IPS-NIHi11 (cell line): ENCODE measurements around the gene EPB42.
A peak's percentile ranks its signal among the peaks of the same experiment; 100 is the strongest.
"Not testable (repeated sequence)": the region's sequence is repeated elsewhere in the genome, so short reads cannot be mapped to it uniquely, and the experiment has no call there.

Experiments used
- DNase-seq: peaks from one replicate; pipeline ENCODE4 v3.0.0; 2012; ENCODE audit warnings: mixed read lengths, low spot score

Gene EPB42

DNA sequence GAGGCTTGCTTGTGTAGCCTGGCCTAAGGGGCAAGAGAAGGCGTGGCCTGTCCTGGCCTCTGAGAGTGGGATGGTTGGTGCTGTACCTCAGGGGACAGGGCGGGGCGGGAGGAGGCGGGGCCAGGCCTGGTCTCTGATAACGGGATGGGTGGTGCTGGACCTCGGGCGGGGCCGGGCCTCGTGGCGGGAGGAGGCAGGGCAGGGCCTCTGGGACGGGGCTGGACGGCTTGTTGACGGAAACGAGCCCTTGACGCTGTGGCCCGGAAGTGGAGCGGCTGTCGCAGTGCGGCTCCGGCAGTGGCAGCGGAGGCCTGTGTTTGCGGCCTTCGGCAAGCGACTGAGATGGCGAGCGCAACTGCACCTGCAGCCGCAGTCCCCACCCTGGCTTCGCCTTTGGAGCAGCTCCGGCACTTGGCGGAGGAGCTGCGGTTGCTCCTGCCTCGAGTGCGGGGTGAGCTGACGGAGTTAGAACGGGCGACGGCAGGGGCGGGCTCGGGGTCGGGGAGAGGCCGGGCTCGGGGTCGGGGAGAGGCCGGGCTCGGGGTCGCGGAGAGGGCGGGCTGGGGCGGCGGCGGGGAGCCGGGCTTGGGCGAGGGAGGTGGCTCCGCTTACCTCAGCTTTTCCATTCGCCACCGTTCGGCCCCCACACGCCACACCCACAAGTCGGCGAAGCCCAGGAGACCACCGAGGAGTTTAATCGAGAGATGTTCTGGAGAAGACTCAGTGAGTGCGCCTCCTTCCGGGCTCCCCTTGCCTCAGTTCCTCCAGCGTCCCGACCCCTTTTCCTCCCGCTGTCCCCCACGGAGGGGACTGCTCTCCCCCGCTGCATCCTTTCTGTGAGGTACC, 35.4 kb downstream of the EPB42 start, which contains the start of gene CCNDBP1:
Gene CCNDBP1, plus strand, starts transcription at position 247 of the 846 bp plus-strand sequence. Its CDS starts 96 bp downstream, at position 343.
- DNase-seq = peak; percentile 99

DNA sequence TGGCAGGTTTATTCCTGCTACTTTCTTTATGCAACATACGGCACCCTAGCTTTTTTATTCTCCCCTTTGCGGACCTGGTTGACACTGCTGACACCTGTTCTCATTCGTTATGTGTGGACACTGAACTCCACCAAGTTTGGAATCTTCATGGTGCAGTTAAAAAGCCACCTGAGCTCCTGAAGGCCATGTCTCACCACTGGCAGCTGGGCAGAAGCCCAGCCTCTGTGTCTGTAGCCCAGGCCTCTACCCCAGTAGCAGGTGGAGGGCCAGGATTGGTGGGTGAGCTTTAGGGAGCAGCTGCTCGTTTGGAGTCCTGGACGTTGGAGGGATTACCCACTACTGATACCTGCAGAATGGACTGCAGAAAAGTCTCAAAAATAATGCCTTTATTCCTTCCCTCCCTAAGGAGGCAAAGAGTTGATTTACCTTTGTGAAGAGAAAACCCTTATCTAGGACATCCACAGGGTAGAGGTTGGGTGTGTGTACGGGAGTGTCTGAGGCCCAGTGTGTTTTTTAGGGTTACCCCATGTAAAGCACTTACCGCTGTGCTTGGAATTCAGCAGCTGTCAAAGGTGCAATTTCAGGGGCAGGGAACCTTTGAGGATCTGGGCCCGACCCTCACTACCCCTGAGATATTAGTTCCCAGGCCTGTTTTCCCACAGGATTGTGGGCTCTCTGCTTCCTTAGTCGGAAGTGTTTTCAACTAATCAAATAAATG, 36.3 kb downstream of the EPB42 start:
- DNase-seq = no peak

DNA sequence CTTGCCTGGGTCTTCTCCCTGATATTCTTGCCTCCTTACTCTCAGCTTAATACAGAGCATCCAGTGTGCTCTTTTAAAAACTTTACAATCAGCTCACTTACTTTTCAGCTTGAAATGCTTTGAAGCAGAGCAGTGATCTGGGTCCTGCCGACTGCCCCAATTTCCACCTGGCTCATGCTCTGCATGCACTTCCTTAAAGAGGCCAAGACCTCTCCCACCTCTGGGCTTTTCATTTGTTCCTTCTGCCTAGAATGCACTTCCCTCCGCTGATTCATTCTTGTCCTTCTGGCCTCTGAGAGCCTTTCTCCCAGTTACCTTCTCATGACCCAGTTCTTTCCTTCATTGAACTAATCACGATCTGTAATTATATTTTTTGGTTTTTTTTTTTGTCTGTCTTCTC, 37.5 kb downstream of the EPB42 start:
- no peak for DNase-seq

DNA sequence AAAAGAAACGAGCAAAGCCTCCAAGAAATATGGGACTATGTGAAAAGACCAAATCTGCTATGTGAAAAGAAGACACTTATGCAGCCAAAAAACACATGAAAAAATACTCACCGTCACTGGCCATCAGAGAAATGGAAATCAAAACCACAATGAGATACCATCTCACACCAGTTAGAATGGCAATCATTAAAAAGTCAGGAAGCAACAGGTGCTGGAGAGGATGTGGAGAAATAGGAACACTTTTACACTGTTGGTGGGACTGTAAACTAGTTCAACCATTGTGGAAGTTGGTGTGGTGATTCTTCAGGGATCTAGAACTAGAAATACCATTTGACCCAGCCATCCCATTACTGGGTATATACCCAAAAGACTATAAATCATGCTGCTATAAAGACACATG, 43.7 kb downstream of the EPB42 start:
- not testable (repeated sequence) for DNase-seq

DNA sequence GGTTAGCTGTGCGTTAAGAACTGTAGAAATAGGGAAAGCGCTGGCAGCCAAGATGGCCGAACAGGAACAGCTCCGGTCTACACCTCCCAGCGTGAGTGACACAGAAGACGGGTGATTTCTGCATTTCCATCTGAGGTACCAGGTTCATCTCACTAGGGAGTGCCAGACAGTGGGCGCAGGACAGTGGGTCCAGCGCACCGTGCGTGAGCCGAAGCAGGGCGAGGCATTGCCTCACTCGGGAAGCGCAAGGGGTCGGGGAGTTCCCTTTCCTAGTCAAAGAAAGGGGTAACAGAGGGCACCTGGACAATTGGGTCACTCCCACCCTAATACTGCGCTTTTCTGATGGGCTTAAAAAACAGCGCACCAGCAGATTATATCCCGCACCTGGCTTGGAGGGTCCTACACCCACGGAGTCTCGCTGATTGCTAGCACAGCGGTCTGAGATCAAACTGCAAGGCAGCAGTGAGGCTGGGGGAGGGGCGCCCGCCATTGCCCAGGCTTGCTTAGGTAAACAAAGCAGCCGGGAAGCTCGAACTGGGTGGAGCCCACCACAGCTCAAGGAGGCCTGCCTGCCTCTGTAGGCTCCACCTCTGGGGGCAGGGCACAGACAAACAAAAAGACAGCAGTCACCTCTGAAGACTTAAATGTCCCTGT, 45.0 kb downstream of the EPB42 start:
- not testable (repeated sequence) for DNase-seq

DNA sequence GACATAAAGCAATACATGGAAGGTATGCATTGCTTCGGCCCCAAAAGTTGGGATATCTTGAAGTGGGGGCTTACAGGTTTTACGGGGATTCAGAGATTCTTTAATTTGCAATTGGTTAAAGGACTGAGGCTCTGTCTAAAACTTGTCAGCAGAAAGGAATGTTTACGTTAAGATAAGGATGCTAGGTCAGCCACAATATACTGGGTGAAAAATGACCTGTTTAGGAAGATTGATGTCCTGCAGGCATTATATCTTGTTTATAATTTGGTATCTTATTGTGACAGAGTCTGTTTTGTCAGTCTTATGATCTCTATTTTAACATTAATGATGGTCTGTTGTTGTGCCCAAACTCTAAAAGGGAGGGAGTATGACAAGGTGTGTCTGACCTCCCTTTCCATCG, 50.9 kb downstream of the EPB42 start:
- no peak for DNase-seq

DNA sequence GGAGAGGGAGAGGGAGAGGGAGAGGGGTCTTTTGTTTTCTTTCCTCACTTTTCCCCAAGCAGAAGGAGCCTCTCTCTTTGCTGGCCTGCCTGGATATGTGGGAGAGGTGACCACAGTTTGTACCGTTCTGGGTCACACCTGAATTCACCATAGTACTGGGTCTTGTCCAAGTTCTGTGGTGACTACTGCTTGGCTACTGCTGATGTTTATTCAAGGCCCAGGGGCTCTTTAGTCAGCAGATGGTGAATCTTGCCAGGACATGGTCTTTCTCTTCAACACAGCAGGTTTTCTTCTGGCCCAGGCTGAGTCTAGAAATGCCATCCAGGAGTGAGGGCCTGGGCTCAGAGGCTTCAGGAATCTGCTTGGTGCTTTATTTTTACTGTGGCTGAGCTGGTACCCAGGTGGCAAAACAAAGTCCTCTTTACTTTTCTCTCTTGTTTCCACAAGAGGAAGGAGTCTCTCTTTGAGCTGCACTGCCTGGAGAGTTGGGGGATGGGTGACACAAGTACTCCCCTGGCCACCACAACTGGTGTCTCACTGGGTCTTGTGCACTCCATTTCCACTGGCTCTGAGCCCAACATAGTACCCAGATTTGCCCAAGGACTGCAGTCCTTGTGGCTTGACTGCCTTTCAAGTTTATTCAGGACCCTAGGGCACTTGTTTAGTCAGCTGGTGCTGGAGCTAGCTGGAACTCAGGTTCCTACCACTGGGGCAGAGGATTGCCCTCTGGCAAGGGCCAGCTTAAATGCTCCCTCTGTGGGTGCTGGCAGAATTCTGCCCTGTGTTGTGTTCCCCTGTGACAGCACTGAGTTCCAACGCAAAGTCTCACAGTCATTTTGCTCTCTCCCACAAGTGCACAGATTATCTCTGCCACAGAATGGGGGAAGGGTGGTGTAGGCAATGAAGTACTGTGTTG, 52.4 kb downstream of the EPB42 start:
- DNase-seq = no peak

DNA sequence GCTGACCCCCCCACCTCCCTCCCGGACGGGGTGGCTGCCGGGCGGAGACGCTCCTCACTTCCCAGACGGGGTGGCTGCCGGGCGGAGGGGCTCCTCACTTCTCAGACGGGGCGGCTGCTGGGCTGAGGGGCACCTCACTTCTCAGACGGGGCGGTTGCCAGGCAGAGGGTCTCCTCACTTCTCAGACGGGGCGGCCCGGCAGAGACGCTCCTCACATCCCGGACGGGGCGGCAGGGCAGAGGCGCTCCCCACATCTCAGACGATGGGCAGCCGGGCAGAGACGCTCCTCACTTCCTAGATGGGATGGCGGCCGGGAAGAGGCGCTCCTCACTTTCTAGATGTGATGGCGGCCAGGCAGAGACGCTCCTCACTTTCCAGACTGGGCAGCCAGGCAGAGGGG, 53.6 kb downstream of the EPB42 start:
- not testable (repeated sequence) for DNase-seq

DNA sequence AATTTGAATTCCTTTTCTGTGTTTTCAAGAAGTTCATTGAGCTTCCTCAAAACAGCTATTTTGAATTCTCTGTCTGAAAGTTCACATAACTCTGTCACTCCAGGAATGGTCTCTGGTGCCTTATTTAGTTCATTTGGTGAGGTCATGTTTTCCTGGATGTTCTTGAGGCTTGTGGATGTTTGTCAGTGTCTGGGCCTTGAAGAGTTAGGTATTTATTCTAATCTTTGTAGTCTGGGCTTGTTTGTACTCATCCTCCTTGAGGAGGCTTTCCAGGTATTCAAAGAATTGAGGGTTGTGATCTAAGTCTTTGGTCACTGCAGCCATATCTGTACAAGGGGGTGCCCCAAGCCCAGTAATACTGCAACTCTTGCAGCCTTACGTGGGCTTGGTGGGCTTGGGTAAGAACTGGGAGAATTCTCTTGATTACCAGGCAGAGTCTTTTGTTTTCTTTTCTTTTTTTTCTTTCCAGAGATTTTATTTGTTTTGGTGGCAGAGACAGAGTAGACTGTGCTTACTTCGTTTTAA, 55.0 kb downstream of the EPB42 start:
- DNase-seq = no peak

DNA sequence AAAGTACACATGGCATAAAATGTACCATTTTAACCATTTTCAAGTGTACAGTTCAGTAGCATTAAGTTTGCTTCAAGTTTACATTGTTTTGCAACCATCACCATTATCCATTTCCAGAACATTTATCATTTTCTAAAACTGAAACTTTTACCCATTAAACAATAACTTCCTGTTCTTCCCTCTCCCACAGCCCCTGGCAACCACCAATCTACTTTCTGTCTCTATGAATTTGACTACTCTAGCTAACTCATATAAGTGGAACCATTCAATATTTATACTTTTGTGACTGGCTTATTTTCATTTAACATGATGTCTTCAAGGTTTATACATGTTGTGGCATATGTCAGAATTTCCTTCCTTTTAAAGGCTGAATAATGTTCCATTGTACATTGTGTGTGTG, 67.5 kb downstream of the EPB42 start:
- no peak for DNase-seq

DNA sequence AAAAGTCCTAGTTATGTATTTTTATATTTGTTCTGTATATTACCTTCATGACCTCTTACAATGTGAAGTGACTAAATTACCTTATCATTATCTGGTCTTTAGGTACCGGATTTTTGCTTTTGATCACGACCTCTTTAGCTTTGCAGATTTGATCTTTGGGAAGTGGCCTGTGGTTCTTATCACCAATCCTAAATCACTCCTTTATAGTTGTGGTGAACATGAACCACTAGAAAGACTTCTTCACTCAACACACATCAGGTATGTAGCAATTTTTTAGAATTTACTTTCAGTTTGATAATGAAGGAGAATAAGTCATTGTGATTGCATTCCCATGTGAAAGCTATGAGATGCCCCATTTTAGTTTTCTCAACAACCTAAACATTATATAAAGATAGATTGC, 69.1 kb downstream of the EPB42 start:
- no peak for DNase-seq

DNA sequence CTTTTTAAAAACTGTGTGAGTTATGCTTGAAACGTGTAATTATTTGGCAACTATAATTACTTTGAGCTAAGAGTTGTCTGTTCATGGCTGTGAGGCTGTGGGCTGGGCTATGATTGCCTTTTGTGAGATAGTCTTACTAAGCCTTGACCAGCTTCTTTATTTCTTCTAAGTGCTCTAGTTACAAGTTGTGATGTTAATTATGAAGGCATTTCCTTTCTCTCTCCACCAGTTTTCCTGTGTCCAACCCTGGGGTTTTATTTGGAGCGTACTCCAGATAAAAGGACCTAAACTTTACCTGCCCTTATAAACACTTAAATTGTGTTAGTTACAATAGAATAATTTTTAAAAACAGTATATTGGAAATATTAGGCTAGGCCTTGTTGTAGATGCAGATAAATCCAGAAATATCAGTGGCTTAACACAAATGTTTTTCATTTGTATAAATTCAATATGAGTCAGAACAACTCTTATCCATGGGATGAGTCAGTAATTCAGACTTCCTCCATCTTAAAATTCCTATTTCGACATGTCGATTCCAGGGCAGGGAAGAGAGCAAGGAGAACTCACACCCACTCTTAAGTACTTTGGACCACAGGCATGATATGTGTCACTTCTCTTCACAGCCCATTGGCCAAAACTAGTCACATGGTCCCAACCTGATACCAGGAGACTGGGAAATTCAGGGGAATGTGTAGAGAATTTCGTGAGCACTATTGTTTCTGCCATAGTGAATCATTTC, 70.5 kb downstream of the EPB42 start:
- DNase-seq = peak; percentile 20
